Measurements from ENCODE around the gene HCFC1R1.

The HCFC1R1 gene

GRCh38 chr16:3023415-3023668 lies 400 bp downstream of the HCFC1R1 start (continued):
- TF ChIP-seq, protein P1, sequence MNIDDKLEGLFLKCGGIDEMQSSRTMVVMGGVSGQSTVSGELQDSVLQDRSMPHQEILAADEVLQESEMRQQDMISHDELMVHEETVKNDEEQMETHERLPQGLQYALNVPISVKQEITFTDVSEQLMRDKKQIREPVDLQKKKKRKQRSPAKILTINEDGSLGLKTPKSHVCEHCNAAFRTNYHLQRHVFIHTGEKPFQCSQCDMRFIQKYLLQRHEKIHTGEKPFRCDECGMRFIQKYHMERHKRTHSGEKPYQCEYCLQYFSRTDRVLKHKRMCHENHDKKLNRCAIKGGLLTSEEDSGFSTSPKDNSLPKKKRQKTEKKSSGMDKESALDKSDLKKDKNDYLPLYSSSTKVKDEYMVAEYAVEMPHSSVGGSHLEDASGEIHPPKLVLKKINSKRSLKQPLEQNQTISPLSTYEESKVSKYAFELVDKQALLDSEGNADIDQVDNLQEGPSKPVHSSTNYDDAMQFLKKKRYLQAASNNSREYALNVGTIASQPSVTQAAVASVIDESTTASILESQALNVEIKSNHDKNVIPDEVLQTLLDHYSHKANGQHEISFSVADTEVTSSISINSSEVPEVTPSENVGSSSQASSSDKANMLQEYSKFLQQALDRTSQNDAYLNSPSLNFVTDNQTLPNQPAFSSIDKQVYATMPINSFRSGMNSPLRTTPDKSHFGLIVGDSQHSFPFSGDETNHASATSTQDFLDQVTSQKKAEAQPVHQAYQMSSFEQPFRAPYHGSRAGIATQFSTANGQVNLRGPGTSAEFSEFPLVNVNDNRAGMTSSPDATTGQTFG (tag by site-specific recombination; IDR thresholded peaks at IDR 0.05; ENCODE audit: borderline replicate concordance): no peak
- TF ChIP-seq ZXDB (tag by site-specific recombination; IDR thresholded peaks at IDR 0.05): 0 out of 2 replicates have a peak, but pooled peaks have one; percentile 0
- TF ChIP-seq, protein P2, sequence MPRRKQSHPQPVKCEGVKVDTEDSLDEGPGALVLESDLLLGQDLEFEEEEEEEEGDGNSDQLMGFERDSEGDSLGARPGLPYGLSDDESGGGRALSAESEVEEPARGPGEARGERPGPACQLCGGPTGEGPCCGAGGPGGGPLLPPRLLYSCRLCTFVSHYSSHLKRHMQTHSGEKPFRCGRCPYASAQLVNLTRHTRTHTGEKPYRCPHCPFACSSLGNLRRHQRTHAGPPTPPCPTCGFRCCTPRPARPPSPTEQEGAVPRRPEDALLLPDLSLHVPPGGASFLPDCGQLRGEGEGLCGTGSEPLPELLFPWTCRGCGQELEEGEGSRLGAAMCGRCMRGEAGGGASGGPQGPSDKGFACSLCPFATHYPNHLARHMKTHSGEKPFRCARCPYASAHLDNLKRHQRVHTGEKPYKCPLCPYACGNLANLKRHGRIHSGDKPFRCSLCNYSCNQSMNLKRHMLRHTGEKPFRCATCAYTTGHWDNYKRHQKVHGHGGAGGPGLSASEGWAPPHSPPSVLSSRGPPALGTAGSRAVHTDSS (tag by site-specific recombination; IDR thresholded peaks at IDR 0.05): peak; percentile 6; the same call in 1 of the 2 replicates
- TF ChIP-seq GLI4 (tag by site-specific recombination; IDR thresholded peaks at IDR 0.05): no peak
- TF ChIP-seq ZNF202 (tag by site-specific recombination; IDR thresholded peaks at IDR 0.05; ENCODE audit: borderline replicate concordance): no peak
- TF ChIP-seq, protein P3, sequence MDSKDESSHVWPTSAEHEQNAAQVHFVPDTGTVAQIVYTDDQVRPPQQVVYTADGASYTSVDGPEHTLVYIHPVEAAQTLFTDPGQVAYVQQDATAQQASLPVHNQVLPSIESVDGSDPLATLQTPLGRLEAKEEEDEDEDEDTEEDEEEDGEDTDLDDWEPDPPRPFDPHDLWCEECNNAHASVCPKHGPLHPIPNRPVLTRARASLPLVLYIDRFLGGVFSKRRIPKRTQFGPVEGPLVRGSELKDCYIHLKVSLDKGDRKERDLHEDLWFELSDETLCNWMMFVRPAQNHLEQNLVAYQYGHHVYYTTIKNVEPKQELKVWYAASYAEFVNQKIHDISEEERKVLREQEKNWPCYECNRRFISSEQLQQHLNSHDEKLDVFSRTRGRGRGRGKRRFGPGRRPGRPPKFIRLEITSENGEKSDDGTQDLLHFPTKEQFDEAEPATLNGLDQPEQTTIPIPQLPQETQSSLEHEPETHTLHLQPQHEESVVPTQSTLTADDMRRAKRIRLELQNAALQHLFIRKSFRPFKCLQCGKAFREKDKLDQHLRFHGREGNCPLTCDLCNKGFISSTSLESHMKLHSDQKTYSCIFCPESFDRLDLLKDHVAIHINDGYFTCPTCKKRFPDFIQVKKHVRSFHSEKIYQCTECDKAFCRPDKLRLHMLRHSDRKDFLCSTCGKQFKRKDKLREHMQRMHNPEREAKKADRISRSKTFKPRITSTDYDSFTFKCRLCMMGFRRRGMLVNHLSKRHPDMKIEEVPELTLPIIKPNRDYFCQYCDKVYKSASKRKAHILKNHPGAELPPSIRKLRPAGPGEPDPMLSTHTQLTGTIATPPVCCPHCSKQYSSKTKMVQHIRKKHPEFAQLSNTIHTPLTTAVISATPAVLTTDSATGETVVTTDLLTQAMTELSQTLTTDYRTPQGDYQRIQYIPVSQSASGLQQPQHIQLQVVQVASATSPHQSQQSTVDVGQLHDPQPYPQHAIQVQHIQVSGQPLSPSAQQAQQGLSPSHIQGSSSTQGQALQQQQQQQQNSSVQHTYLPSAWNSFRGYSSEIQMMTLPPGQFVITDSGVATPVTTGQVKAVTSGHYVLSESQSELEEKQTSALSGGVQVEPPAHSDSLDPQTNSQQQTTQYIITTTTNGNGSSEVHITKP (tag by site-specific recombination; IDR thresholded peaks at IDR 0.05): peak; percentile 60
- TF ChIP-seq ZNF623 (tag by site-specific recombination; IDR thresholded peaks at IDR 0.05): no peak

DNA sequence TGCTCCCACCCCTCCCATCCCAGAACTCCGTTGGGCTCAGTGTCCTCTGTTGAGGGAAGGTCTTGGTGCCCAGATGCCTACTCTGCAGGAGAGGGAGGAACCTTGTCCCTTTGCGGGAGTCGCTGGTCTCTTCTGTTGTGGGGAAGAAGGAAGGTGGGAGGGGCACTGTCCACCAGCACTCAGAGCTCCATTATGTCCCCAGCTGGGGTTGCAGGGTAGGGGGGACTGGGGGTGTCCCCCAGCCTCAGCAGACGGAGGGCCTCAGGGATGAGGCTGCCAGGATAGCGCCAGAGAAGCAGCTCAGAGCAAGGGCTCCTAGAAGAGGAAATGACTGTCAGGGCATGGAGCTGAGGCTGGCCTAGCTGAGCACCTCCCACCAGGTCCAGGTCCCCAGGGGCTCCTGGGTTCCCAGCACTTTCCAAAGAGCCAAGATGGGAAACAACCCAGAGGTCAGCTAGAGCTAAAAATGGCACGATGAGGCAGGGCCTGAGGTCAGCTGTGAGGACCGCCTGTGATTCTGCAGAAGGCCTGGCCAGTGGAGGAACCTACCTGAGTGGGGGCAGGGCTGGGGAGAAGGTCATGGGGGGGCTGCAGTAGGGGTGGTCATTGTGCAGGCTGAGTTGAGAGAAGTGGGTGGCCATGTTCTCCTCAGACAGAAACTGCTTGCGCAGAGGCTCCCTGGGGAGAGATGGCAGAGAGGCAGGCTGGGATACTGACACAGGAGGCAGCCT lies 893 bp downstream of the HCFC1R1 start:
- Histone ChIP-seq H3K9me3 (ENCODE audit: control insufficient read depth, insufficient read depth, low read depth, low read length) (no peaks in the 10 kb centered on the region), H3K27ac (ENCODE audit: extremely low read depth, low read depth, low read length) (peak overlapping the region; percentile 54), H3K4me1 (ENCODE audit: control insufficient read depth, insufficient read depth, low read length) (peaks cover 23% of the 10 kb centered on the region), H3K36me3 (ENCODE audit: control insufficient read depth in 2 of 2, insufficient read depth in 1 of 2, low read length in 2 of 2) (peaks cover 0 to 22% of the 10 kb centered on the region in 2 experiments; a peak in 1 of 3 replicates), H3K4me3 (ENCODE audit: low read depth, low read length) (peak overlapping the region; percentile 72)
- CTCF ChIA-PET: interaction anchor here (0.6 to 4.1 kb wide), 6 partner anchors 8 to 1922 kb away, joined by 3 to 41 read pairs (median 3); no protein-coding TSS in a partner anchor
- POLR2A ChIA-PET: interaction anchor here (0.6 to 11.9 kb wide), 14 partner anchors 10 to 488 kb away, joined by 3 to 247 read pairs (median 4); partner anchors contain the start of genes KREMEN2, PAQR4 and PKMYT1
- TF ChIP-seq BCL11A (tag by site-specific recombination; IDR thresholded peaks at IDR 0.05; ENCODE audit: low read depth) (peak; percentile 52; the same call in 1 of the 2 replicates), ZXDB (tag by site-specific recombination; IDR thresholded peaks at IDR 0.05) (peak; percentile 12; the same call in 1 of the 2 replicates), ZIC2 (tag by site-specific recombination; IDR thresholded peaks at IDR 0.05) (peak; percentile 23), GLIS2 (tag by site-specific recombination; IDR thresholded peaks at IDR 0.05) (peak; percentile 71), ZBTB17 (tag by site-specific recombination; IDR thresholded peaks at IDR 0.05) (0 out of 2 replicates have a peak, but pooled peaks have one; percentile 0), ZNF174 (tag by site-specific recombination; IDR thresholded peaks at IDR 0.05) (no peak), GLIS1 (tag by site-specific recombination; IDR thresholded peaks at IDR 0.05) (peak; percentile 80), ZFP37 (tag by site-specific recombination; IDR thresholded peaks at IDR 0.05) (peak; percentile 41; the same call in 1 of the 2 replicates), ZNF701 (tag by site-specific recombination; IDR thresholded peaks at IDR 0.05) (no peak), ZNF596 (tag by site-specific recombination; IDR thresholded peaks at IDR 0.05) (no peak)
- TF ChIP-seq, protein P4, sequence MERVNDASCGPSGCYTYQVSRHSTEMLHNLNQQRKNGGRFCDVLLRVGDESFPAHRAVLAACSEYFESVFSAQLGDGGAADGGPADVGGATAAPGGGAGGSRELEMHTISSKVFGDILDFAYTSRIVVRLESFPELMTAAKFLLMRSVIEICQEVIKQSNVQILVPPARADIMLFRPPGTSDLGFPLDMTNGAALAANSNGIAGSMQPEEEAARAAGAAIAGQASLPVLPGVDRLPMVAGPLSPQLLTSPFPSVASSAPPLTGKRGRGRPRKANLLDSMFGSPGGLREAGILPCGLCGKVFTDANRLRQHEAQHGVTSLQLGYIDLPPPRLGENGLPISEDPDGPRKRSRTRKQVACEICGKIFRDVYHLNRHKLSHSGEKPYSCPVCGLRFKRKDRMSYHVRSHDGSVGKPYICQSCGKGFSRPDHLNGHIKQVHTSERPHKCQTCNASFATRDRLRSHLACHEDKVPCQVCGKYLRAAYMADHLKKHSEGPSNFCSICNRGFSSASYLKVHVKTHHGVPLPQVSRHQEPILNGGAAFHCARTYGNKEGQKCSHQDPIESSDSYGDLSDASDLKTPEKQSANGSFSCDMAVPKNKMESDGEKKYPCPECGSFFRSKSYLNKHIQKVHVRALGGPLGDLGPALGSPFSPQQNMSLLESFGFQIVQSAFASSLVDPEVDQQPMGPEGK (tag by site-specific recombination; IDR thresholded peaks at IDR 0.05): 0 out of 2 replicates have a peak, but pooled peaks have one; percentile 32
- TF ChIP-seq, protein P5, sequence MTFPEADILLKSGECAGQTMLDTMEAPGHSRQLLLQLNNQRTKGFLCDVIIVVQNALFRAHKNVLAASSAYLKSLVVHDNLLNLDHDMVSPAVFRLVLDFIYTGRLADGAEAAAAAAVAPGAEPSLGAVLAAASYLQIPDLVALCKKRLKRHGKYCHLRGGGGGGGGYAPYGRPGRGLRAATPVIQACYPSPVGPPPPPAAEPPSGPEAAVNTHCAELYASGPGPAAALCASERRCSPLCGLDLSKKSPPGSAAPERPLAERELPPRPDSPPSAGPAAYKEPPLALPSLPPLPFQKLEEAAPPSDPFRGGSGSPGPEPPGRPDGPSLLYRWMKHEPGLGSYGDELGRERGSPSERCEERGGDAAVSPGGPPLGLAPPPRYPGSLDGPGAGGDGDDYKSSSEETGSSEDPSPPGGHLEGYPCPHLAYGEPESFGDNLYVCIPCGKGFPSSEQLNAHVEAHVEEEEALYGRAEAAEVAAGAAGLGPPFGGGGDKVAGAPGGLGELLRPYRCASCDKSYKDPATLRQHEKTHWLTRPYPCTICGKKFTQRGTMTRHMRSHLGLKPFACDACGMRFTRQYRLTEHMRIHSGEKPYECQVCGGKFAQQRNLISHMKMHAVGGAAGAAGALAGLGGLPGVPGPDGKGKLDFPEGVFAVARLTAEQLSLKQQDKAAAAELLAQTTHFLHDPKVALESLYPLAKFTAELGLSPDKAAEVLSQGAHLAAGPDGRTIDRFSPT (tag by site-specific recombination; IDR thresholded peaks at IDR 0.05): 0 out of 2 replicates have a peak, but pooled peaks have one; percentile 68
- TF ChIP-seq, protein P3 (tag by site-specific recombination; IDR thresholded peaks at IDR 0.05): no peak

Data from HEK293 (cell line).